ENCODE results near the gene MS4A15.
A peak's percentile ranks its signal among the peaks of the same experiment; 100 is the strongest.

MS4A15 gene

DNA sequence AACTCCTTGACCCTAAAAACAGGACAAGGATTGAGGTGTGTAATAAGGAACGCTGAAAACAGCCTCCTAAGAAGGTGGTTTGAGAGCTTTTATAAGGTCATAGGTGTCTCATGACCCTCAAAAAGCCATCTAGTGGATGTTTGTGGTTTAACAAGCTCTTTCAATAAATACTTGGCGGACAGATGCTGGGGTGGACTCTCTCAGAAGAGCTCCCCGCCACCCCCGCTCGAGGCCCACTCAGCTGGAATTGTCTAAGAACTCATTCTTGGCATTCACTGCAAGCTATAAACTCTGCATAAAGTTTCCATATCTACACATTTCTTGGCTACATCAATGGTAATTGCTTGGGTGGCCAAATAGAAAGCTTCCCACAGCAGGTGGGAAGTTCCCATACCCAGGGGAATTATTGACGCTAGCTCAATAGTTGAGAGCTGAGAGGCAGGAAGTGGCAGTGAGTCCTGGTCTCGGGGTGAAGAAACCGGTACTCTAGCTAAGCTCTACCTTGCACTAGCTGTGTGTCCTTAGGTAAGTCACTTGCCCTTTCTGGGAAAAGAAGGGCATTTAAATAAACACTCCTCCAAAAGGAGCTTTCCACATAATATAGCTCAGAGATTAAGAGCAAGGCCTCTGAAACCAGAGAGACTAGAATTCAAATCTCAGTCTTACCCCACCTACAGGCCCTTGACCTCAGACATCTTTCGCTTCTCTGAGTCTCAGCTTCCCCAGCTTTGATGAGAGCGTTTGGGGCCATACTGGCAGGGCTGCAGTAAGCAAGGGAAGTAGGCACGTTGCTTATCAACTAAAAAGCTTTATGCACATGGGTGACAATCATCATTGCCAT is 6.4 kb downstream of the MS4A15 start:
- TF ChIP-seq, protein P1, sequence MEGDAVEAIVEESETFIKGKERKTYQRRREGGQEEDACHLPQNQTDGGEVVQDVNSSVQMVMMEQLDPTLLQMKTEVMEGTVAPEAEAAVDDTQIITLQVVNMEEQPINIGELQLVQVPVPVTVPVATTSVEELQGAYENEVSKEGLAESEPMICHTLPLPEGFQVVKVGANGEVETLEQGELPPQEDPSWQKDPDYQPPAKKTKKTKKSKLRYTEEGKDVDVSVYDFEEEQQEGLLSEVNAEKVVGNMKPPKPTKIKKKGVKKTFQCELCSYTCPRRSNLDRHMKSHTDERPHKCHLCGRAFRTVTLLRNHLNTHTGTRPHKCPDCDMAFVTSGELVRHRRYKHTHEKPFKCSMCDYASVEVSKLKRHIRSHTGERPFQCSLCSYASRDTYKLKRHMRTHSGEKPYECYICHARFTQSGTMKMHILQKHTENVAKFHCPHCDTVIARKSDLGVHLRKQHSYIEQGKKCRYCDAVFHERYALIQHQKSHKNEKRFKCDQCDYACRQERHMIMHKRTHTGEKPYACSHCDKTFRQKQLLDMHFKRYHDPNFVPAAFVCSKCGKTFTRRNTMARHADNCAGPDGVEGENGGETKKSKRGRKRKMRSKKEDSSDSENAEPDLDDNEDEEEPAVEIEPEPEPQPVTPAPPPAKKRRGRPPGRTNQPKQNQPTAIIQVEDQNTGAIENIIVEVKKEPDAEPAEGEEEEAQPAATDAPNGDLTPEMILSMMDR (IDR thresholded peaks at IDR 0.05; ENCODE audit: insufficient read depth, missing control alignments): peak; percentile 20
- no peak for DNase-seq (ENCODE audit: insufficient read length, low spot score)
- no peak for FAIRE-seq

DNA sequence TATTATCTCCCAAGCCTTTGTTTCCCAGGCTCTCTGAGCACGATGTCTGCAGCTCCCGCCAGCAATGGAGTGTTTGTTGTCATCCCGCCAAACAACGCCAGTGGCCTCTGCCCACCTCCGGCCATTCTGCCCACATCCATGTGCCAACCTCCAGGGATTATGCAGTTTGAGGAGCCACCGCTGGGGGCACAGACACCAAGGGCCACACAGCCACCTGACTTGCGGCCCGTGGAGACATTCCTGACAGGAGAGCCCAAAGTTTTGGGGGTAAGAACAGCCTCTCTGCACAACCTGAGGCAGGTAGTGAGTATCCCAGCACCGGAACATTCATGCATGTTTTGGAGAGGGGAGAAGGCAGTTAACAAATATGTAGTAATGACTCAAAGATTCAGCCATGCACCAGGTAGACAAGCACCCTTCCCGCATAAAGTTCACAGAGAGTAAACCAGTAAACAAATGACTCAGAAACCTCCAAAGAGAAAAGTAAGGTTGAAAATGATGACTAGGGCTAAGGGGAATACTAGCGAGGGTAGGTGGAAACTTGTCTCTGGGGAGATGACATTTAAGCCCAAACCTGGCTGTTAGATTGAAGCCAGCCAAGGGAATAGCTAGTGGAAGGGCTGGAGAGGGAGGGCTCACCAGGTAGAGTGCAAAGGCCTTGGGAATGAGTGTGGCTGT is 7.2 kb downstream of the MS4A15 start:
- DNase-seq (ENCODE audit: insufficient read length, low spot score) (no peak), FAIRE-seq (no peak)
- TF ChIP-seq, protein P1 (IDR thresholded peaks at IDR 0.05; ENCODE audit: insufficient read depth, missing control alignments): no peak

DNA sequence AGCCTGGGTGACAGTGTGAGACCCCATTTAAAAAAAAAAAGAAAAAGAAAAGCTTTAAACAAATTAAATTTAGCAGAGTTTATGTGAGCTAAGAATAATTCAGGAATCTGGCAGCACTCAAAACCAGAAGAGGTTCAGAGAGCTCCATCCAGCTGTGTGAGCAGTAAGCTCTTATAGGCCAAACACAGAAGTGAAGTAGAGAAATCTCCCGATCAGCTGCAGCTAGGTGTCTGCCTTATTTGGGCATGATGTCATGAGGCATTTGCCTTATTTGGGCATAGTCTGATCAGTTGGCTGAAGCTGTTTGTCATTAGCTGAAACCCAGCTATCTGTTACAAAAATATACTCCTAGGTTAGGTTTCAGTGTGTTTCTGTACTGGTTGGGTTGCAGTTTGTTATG is 8.2 kb downstream of the MS4A15 start:
- TF ChIP-seq, protein P1 (IDR thresholded peaks at IDR 0.05; ENCODE audit: insufficient read depth, missing control alignments): no peak
- DNase-seq (ENCODE audit: insufficient read length, low spot score) (no peak), FAIRE-seq (no peak)

DNA sequence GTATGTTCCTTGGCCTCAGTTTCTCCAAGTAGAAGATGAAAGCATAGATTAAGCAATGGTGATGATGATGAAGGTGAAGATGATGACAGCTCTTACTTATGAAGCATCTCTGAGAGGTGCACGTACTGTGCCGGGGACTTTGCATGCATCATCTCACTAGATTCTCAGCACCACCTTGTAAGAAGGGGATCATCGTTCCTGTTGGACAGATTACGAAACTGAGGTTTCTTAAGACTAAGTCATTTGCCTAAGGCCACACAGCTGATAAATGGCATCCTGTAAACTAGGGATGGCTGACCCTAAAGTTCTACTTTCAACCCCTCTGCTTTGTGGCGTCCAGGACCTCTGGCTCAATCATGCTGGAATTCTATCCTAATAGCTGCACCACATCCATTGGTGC is 8.7 kb downstream of the MS4A15 start:
- TF ChIP-seq, protein P1 (IDR thresholded peaks at IDR 0.05; ENCODE audit: insufficient read depth, missing control alignments): no peak
- FAIRE-seq (no peak), DNase-seq (ENCODE audit: insufficient read length, low spot score) (no peak)

DNA sequence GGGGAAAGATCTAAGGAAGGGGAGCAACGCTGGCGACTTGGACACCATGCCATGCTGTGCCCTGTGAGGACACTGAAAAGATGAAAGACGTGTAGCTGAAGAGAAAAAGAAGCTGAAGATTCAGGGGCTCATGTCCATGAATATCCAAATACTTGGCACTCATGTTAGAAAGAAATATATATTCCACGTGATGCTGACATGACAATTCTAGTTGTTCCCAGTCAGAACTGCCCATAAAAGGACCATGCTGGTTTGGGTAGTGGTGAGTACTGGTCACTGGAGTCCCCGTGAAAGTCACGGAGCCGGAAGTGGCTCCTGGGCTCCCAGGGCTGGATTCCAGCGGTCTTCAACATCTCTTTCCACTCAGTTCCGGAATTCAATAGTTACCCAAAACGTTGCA is 9.9 kb downstream of the MS4A15 start:
- FAIRE-seq: no peak
- DNase-seq (ENCODE audit: insufficient read length, low spot score): no peak
- TF ChIP-seq, protein P1 (IDR thresholded peaks at IDR 0.05; ENCODE audit: insufficient read depth, missing control alignments): no peak

DNA sequence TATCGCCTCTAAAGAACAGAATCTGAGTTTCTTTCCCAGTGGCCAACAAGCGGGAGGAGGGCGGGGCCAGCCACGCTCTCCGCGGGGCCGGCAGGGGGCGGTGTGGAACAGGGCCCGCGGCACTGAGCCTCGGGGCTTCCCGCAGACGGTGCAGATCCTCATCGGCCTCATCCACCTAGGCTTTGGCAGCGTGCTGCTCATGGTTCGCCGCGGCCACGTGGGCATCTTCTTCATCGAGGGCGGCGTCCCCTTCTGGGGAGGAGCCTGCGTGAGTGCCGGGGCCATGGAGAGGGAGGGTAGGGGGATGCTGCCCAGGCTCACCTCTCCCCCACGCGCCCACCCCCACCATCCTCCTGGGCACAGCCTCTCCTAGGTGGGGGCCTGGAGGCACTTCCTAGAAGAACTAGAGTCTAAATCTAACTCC is 10.7 kb downstream of the MS4A15 start:
- FAIRE-seq (no peak), DNase-seq (ENCODE audit: insufficient read length, low spot score) (no peak)
- TF ChIP-seq, protein P1 (IDR thresholded peaks at IDR 0.05; ENCODE audit: insufficient read depth, missing control alignments): peak; percentile 42

DNA sequence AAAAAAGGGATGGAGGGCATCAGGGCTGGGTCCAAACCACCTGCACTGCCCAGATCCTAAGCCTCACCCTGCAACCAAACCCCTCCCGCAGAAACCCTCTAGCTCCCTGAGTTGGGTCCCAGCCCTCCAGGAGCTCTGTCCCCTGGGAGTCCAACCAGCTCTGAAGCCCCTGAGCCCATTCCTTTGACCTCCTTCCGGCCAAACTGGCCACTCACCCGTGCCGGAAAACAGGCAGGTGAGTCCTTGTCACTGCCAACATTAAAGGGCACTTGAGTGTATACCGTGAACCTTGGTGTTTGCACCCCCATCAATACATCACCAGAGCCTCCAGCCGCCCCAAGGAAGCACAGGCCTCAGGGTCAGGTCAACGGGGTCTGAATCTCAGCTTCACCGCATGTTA is 11.5 kb downstream of the MS4A15 start:
- TF ChIP-seq, protein P1 (IDR thresholded peaks at IDR 0.05; ENCODE audit: insufficient read depth, missing control alignments): no peak
- FAIRE-seq: no peak

More for the DNA sequence above, 11.5 kb downstream of the MS4A15 start:
- no peak for DNase-seq (ENCODE audit: insufficient read length, low spot score)
